Smooth muscle cell of the pulmonary artery (primary cell): ENCODE results near the gene CMC1. TPM values are rescaled to one million over a fixed set of nuclear protein-coding genes. Genes with fewer than 3 reads are reported as not detected.

Source experiments
- total RNA-seq: library from RNA; depleted of rRNA; stranded (reverse); fragments of >200 nt; gene quantifications from 2 replicates; pipeline ENCODE4 v1.2.3, GENCODE V29; 2014

The CMC1 gene, protein sequence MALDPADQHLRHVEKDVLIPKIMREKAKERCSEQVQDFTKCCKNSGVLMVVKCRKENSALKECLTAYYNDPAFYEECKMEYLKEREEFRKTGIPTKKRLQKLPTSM
- total RNA-seq, result 3.0 and 3.9 TPM in 2 replicates

DNA sequence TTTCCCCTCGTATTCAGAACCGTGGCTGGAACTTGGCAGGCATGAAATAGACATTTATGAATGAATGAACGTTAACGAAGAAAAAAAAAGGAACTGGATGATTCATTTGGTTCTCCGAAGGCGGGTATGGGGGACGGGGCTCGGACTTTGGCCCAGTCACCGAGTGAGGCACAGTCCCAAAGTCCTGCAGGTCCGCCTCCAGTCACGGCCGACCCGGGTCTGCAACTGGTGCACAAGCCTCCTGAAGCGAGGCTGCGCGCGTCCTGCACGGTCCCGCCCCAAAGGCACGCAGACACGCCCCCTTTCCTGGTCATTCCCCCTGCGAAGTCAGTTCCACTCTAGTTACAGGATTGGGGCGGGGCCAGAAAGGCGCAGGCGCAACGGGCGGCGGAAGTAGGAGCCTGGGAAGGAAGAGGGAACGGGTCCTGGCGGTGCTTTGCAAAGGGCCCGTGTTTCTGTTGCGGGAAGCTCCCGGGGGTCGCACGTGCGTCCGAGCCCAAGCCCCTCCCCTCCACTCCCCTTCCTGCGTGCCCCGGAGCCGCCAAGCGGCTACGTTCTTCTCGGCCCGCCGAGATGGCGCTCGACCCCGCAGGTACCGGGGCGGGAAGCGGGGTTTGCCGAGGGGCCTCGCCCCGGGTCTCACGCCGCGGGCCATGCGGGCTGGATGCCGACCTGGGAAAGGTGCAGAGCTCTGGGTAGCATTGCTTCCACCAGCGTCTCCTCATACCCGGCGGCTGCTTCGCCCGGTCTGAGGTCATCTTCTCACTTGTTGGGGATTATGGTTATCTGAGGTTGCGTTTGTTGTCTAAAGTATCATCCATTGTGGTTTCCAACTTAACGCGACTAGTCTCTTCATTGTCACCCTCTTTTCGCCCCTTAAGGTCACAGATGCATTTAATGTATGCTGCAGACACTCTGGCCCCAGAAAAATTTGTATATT is at the start of gene CMC1:
CMC1 (plus strand) TSS at position 399 of the 940 bp plus-strand sequence; CDS start at position 574, 175 bp downstream.

DNA sequence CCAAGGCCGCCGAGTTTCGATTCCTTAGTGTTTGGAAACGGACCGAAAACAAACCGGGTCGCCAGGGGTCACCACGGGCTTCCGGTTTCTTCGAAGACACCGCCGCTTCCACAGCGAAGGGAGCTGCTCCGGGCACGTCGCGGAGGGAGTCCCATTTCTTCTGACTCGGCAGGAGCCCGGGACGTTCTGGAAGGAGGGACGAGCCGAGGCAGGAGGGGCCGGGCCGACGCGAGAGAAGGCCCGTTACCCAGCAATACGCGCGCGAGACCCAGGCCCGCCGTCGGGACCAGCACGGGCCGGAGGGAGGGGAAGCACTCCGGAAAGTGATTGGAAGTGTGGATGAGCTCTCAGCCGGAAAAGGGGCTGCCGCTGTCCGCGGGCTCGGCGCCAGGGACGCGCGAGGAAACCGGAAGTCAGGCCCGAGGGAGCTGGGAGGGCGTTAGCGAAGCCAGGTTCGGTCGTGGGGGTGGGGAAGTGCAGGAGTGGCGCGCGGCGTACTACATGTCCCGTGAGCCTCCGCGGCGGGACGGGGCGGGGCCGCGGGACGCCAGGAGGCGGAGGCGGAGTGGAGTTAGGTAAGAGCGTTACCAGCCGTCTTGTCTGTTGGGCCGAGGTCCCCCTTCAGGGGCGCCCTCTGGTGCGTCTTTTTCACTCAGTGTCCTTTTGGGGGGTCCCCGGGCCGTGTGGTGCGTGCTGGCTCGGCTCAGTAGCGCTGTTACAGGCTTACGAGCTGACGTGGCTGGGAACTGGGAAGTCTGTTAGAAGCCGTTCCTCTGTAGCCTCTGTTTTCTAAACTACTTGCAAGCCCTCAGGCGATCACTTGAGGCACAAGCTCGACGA is 107.4 kb downstream of the CMC1 start, which contains the start of the genes AZI2 and ZCWPW2:
AZI2 (minus strand) TSS at position 196 of the 840 bp plus-strand sequence. CDS start 8,207 bp downstream, outside the sequence.
ZCWPW2 (plus strand) TSS at position 93 of the 840 bp plus-strand sequence. CDS start 64,348 bp downstream, outside the sequence.

Other genes starting within 250 kb of the CMC1 start
- 0.66 and 1.2 TPM in 2 replicates for gene ZCWPW2, start 107.1 kb downstream of the CMC1 start, total RNA-seq
- 93.1 and 127 TPM in 2 replicates for gene AZI2, start 107.2 kb downstream of the CMC1 start, total RNA-seq